Activated T-cell treated with anti-CD3 and anti-CD28 coated beads, Interleukin-2, amount 50 U/mL, for 4 hours (primary cell): ENCODE results near the gene SUN5. TPM values are rescaled to one million over a fixed set of nuclear protein-coding genes. Genes with fewer than 3 reads are reported as not detected.
"Not testable (repeated sequence)": the region's sequence is repeated elsewhere in the genome, so short reads cannot be mapped to it uniquely, and the experiment has no call there.

Experiments
- ATAC-seq, 2 donors: fragments of 200-7000 bp; cut with Tn5 transposase; one replicate each; pipeline ENCODE4 v1.10.0; 2021
- DNase-seq: peaks from one replicate; pipeline ENCODE4 v3.0.0-alpha.2; 2020
- H3K27me3 Mint-ChIP-seq: one replicate; pipeline ENCODE4 v1.8.0; 2021; ENCODE audit warnings: low read depth, mixed read lengths
- H3K36me3 Mint-ChIP-seq: one replicate; pipeline ENCODE4 v1.8.0; 2022; ENCODE audit warnings: mixed read lengths; ENCODE audit not compliant: insufficient read depth
- H3K4me1 Mint-ChIP-seq: one replicate; pipeline ENCODE4 v1.8.0; 2021; ENCODE audit warnings: low read depth, mixed read lengths
- H3K4me3 Mint-ChIP-seq: one replicate; pipeline ENCODE4 v1.8.0; 2021; ENCODE audit warnings: mild to moderate bottlenecking, moderate library complexity, mixed read lengths
- H3K9me3 Mint-ChIP-seq: one replicate; pipeline ENCODE4 v1.8.0; 2021; ENCODE audit warnings: mixed read lengths
- total RNA-seq, 3 donors: library from RNA; stranded (reverse); gene quantifications; one replicate each; pipeline ENCODE4 v1.2.1, GENCODE V29; 2021

The SUN5 gene
- total RNA-seq, 3 donors from 2014 or later = not detected

GRCh38 chr20:32984631-32985354 lies 19.4 kb downstream of the SUN5 start:
- Mint-ChIP-seq H3K27me3 (no peaks in the 10 kb centered on the region), H3K4me1 (peaks cover 6% of the 10 kb centered on the region), H3K4me3 (no peak overlapping the region), H3K9me3 (peaks cover 4% of the 10 kb centered on the region), H3K36me3 (no peaks in the 10 kb centered on the region)
- no peak for DNase-seq
- ATAC-seq = no peak

GRCh38 chr20:32984196-32984595 lies 20.0 kb downstream of the SUN5 start:
- no peak for ATAC-seq
- no peak for DNase-seq
- Mint-ChIP-seq H3K36me3 (no peaks in the 10 kb centered on the region), H3K9me3 (peaks cover 4% of the 10 kb centered on the region), H3K4me1 (peaks cover 8% of the 10 kb centered on the region), H3K27me3 (no peaks in the 10 kb centered on the region), H3K4me3 (no peak overlapping the region)

GRCh38 chr20:32983459-32984112 lies 20.6 kb downstream of the SUN5 start:
- peaks cover 9% of the 10 kb centered on the region for H3K4me1 Mint-ChIP-seq
- no peaks in the 10 kb centered on the region for H3K27me3 Mint-ChIP-seq
- H3K36me3 Mint-ChIP-seq = no peaks in the 10 kb centered on the region
- H3K9me3 Mint-ChIP-seq = peaks cover 4% of the 10 kb centered on the region
- DNase-seq = no peak
- ATAC-seq = no peak
- no peak overlapping the region for H3K4me3 Mint-ChIP-seq

- peaks cover 9% of the 10 kb centered on the region for H3K4me1 Mint-ChIP-seq
- no peaks in the 10 kb centered on the region for H3K36me3 Mint-ChIP-seq
- H3K9me3 Mint-ChIP-seq = peaks cover 4% of the 10 kb centered on the region
- ATAC-seq (no peak), DNase-seq (no peak)
- no peaks in the 10 kb centered on the region for H3K27me3 Mint-ChIP-seq
- H3K4me3 Mint-ChIP-seq = no peak overlapping the region
Measured at GRCh38 chr20:32982617-32983458, 21.4 kb downstream of the SUN5 start.

GRCh38 chr20:32980990-32981389 lies 23.2 kb downstream of the SUN5 start:
- peaks cover 12% of the 10 kb centered on the region for H3K9me3 Mint-ChIP-seq
- H3K27me3 Mint-ChIP-seq = no peaks in the 10 kb centered on the region
- peaks cover 5% of the 10 kb centered on the region for H3K36me3 Mint-ChIP-seq
- ATAC-seq = no peak
- DNase-seq = no peak
- no peak overlapping the region for H3K4me3 Mint-ChIP-seq
- peaks cover 17% of the 10 kb centered on the region for H3K4me1 Mint-ChIP-seq

- Mint-ChIP-seq H3K27me3 (no peaks in the 10 kb centered on the region), H3K36me3 (peaks cover 5% of the 10 kb centered on the region), H3K4me3 (no peak overlapping the region), H3K4me1 (peaks cover 17% of the 10 kb centered on the region), H3K9me3 (peaks cover 12% of the 10 kb centered on the region)
- no peak for ATAC-seq
- no peak for DNase-seq
Measured at GRCh38 chr20:32980131-32980941, 23.9 kb downstream of the SUN5 start.

- Mint-ChIP-seq H3K9me3 (peaks cover 12% of the 10 kb centered on the region), H3K4me3 (no peak overlapping the region), H3K27me3 (no peaks in the 10 kb centered on the region), H3K4me1 (peaks cover 17% of the 10 kb centered on the region), H3K36me3 (peaks cover 8% of the 10 kb centered on the region)
- ATAC-seq (no peak), DNase-seq (no peak)
Measured at GRCh38 chr20:32979201-32979998, 24.8 kb downstream of the SUN5 start.

- peaks cover 17% of the 10 kb centered on the region for H3K4me1 Mint-ChIP-seq
- no peak for ATAC-seq
- DNase-seq = no peak
- peaks cover 12% of the 10 kb centered on the region for H3K9me3 Mint-ChIP-seq
- peaks cover 8% of the 10 kb centered on the region for H3K36me3 Mint-ChIP-seq
- no peak overlapping the region for H3K4me3 Mint-ChIP-seq
- no peaks in the 10 kb centered on the region for H3K27me3 Mint-ChIP-seq
Measured at GRCh38 chr20:32978009-32978335, 26.3 kb downstream of the SUN5 start.

- Mint-ChIP-seq H3K9me3 (peaks cover 12% of the 10 kb centered on the region), H3K27me3 (no peaks in the 10 kb centered on the region), H3K4me1 (peaks cover 15% of the 10 kb centered on the region), H3K4me3 (no peak overlapping the region), H3K36me3 (peaks cover 8% of the 10 kb centered on the region)
- DNase-seq = no peak
- ATAC-seq = no peak
Measured at GRCh38 chr20:32977281-32978008, 26.8 kb downstream of the SUN5 start.

GRCh38 chr20:32976746-32977145 lies 27.5 kb downstream of the SUN5 start:
- Mint-ChIP-seq H3K9me3 (peaks cover 12% of the 10 kb centered on the region), H3K4me1 (peaks cover 15% of the 10 kb centered on the region), H3K27me3 (no peaks in the 10 kb centered on the region), H3K36me3 (peaks cover 8% of the 10 kb centered on the region), H3K4me3 (no peak overlapping the region)
- DNase-seq (no peak), ATAC-seq (no peak)

GRCh38 chr20:32975698-32976674 lies 28.2 kb downstream of the SUN5 start:
- no peak for DNase-seq
- peaks cover 8% of the 10 kb centered on the region for H3K9me3 Mint-ChIP-seq
- H3K36me3 Mint-ChIP-seq = peaks cover 8% of the 10 kb centered on the region
- peaks cover 11% of the 10 kb centered on the region for H3K4me1 Mint-ChIP-seq
- no peak for ATAC-seq
- no peak overlapping the region for H3K4me3 Mint-ChIP-seq
- no peaks in the 10 kb centered on the region for H3K27me3 Mint-ChIP-seq

- peaks cover 14% of the 10 kb centered on the region for H3K4me1 Mint-ChIP-seq
- not testable (repeated sequence) for H3K4me3 Mint-ChIP-seq, ATAC-seq, H3K27me3 Mint-ChIP-seq, H3K9me3 Mint-ChIP-seq, H3K36me3 Mint-ChIP-seq, DNase-seq
Measured at GRCh38 chr20:32975121-32975520, 29.1 kb downstream of the SUN5 start.
